Hepatocyte (in vitro differentiated cells): ENCODE data around the gene FAM234A. TPM values are rescaled to one million over a fixed set of nuclear protein-coding genes. Genes with fewer than 3 reads are reported as not detected.

Source experiments
- DNase-seq: peaks from one replicate; pipeline ENCODE4 v3.0.0-alpha.2; 2016; ENCODE audit warnings: low spot score
- H2AFZ ChIP-seq: fragments of 200-600 bp; sonication (generic); 2 replicates; pipeline ENCODE4 v1.6.0; 2016; ENCODE audit warnings: antibody characterized with exemption, mild to moderate bottlenecking
- H3K27ac ChIP-seq: fragments of 200-600 bp; sonication (generic); 2 replicates; pipeline ENCODE4 v1.5.1; 2016; ENCODE audit warnings: mild to moderate bottlenecking
- H3K27me3 ChIP-seq: fragments of 200-600 bp; sonication (generic); 2 replicates; pipeline ENCODE4 v1.6.1; 2016
- H3K36me3 ChIP-seq: fragments of 200-600 bp; sonication (generic); replicated peaks from 2 replicates; pipeline ENCODE4 v1.5.1; 2016; ENCODE audit warnings: low read depth; ENCODE audit not compliant: insufficient read depth
- H3K4me1 ChIP-seq: fragments of 200-600 bp; sonication (generic); 2 replicates; pipeline ENCODE4 v1.5.1; 2016; ENCODE audit warnings: mild to moderate bottlenecking, moderate library complexity; ENCODE audit not compliant: insufficient read depth
- H3K4me2 ChIP-seq: fragments of 200-600 bp; sonication (generic); 2 replicates; pipeline ENCODE4 v1.6.0; 2016
- H3K4me3 ChIP-seq: fragments of 200-600 bp; sonication (generic); 2 replicates; pipeline ENCODE4 v1.5.1; 2016; ENCODE audit warnings: mild to moderate bottlenecking
- H3K79me2 ChIP-seq: fragments of 200-600 bp; sonication (generic); 2 replicates; pipeline ENCODE4 v1.6.0; 2017; ENCODE audit warnings: mild to moderate bottlenecking
- H3K9me2 ChIP-seq: fragments of 200-600 bp; sonication (generic); replicated peaks from 2 replicates; pipeline ENCODE4 v1.6.0; 2017; ENCODE audit warnings: mild to moderate bottlenecking; ENCODE audit not compliant: insufficient read depth
- H3K9me3 ChIP-seq: fragments of 200-600 bp; sonication (generic); 2 replicates; pipeline ENCODE4 v1.5.1; 2016; ENCODE audit warnings: low read depth, mild to moderate bottlenecking
- H4K20me1 ChIP-seq: fragments of 200-600 bp; sonication (generic); 2 replicates; pipeline ENCODE4 v1.6.0; 2016; ENCODE audit warnings: mild to moderate bottlenecking; ENCODE audit not compliant: insufficient read depth, poor library complexity, severe bottlenecking
- CTCF ChIP-seq: fragments of 200-600 bp; sonication (generic); IDR thresholded peaks from 2 replicates; pipeline ENCODE4 v1.5.1; 2016; ENCODE audit warnings: antibody characterized with exemption, mild to moderate bottlenecking; ENCODE audit not compliant: poor library complexity
- EZH2 ChIP-seq: fragments of 200-600 bp; sonication (generic); IDR thresholded peaks from 2 replicates; pipeline ENCODE4 v1.6.1; 2016; ENCODE audit warnings: antibody characterized with exemption, mild to moderate bottlenecking, borderline replicate concordance
- EZH2phosphoT487 ChIP-seq: fragments of 200-600 bp; sonication (generic); IDR thresholded peaks from one replicate; pipeline ENCODE4 v1.6.1; 2018; ENCODE audit warnings: antibody characterized with exemption, mild to moderate bottlenecking, low read depth, moderate library complexity; ENCODE audit not compliant: unreplicated experiment, severe bottlenecking
- WGBS: methylation state at CpG from one replicate; pipeline ENCODE4 v1.1.6; 2016; ENCODE audit warnings: low lambda C conversion rate; ENCODE audit errors: missing lambda C conversion rate; 5-methylcytosine and 5-hydroxymethylcytosine counted together
- polyA plus RNA-seq: library from polyadenylated mRNA; unstranded; fragments of >200 nt; fragmentation: Nextera tagmentation; extraction: Ambion mirVana; gene quantifications from 2 replicates; pipeline ENCODE4 v1.2.1, GENCODE V29; 2016
- total RNA-seq: library from RNA; depleted of rRNA; stranded (reverse); fragments of >200 nt; gene quantifications from 2 replicates; pipeline ENCODE4 v1.2.3, GENCODE V29; 2014

The FAM234A gene
- total and polyA plus RNA-seq, 2 experiments from 2014 or later, result 84.1 to 106 TPM

- 91% methylated on average over 24 of the region's 30 CpGs for WGBS
- DNase-seq, result no peak
- Histone ChIP-seq H3K27me3 (peaks cover 28% of the 10 kb centered on the region), H3K79me2 (no peaks in the 10 kb centered on the region), H3K9me2 (no peaks in the 10 kb centered on the region), H3K9me3 (no peaks in the 10 kb centered on the region), H3K27ac (no peak overlapping the region), H3K4me1 (no peaks in the 10 kb centered on the region), H4K20me1 (no peaks in the 10 kb centered on the region), H3K4me3 (no peak overlapping the region), H2AFZ (no peak overlapping the region), H3K4me2 (no peak overlapping the region), H3K36me3 (no peaks in the 10 kb centered on the region)
- no peak for TF ChIP-seq EZH2
- no peak for TF ChIP-seq CTCF
- no peak for TF ChIP-seq EZH2phosphoT487
These were observed 39.2 kb downstream of the FAM234A start for GRCh38 chr16:273547-274421.

GRCh38 chr16:275041-275641 lies 40.5 kb downstream of the FAM234A start:
- Histone ChIP-seq H3K4me1 (no peaks in the 10 kb centered on the region), H3K36me3 (no peaks in the 10 kb centered on the region), H3K4me3 (no peak overlapping the region), H3K27me3 (peaks cover 38% of the 10 kb centered on the region), H3K9me3 (no peaks in the 10 kb centered on the region), H4K20me1 (no peaks in the 10 kb centered on the region), H3K4me2 (peak overlapping the region; percentile 91), H3K27ac (no peak overlapping the region), H2AFZ (no peak overlapping the region), H3K79me2 (no peaks in the 10 kb centered on the region), H3K9me2 (no peaks in the 10 kb centered on the region)
- WGBS, result 9% methylated on average over 27 of the region's 58 CpGs
- DNase-seq, result no peak
- TF ChIP-seq EZH2 (peak; percentile 70), EZH2phosphoT487 (no peak), CTCF (no peak)

- Histone ChIP-seq H3K4me1 (peaks cover 2% of the 10 kb centered on the region), H3K9me3 (no peaks in the 10 kb centered on the region), H3K27ac (no peak within 1 kb of the TSS), H3K9me2 (no peaks in the 10 kb centered on the region), H3K4me2 (peak within 1 kb of the TSS; percentile 91), H3K27me3 (peaks cover 41% of the 10 kb centered on the region), H3K79me2 (no peaks in the 10 kb centered on the region), H3K36me3 (no peaks in the 10 kb centered on the region), H4K20me1 (no peaks in the 10 kb centered on the region), H3K4me3 (no peak within 1 kb of the TSS), H2AFZ (no peak within 1 kb of the TSS)
- no peak for DNase-seq
- no peak for TF ChIP-seq EZH2phosphoT487
- TF ChIP-seq EZH2, result no peak
- no peak for TF ChIP-seq CTCF
- no CpG with 5 or more reads among the region's 56 CpGs for WGBS
These were observed 41.2 kb downstream of the FAM234A start, which contains the start of gene RGS11 for GRCh38 chr16:275786-276232. Gene RGS11, minus strand, starts transcription at chr16:275944. Its CDS starts 33 bp downstream, at chr16:275911.
